ENCODE measurements around the gene CTSO. TPM values are rescaled to one million over a fixed set of nuclear protein-coding genes. Genes with fewer than 3 reads are reported as not detected.
A peak's percentile ranks its signal among the peaks of the same experiment; 100 is the strongest.
"Not testable (repeated sequence)": the region's sequence is repeated elsewhere in the genome, so short reads cannot be mapped to it uniquely, and the experiment has no call there.

Gene CTSO
- total and polyA plus RNA-seq, 10 donors: 8.0 to 48.7 (median 25.6) TPM

DNA sequence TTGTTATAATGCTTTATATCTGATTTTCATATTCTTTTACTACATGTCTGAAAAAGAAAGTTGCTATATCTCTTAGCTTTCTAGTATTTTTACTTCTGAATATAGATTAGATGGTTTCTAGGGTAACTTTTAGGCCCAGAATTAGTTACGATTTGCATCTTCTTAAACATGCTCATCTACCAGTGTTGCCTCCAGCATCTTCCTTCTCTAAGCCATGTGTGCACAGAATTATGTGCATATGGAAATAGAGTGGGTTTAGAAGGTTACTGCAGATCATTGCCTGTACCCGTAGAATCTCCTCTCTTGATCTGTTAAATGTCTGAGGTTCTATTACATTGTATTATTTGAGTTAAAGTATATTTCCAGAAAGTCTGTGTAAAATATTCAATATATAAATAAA lies 52.7 kb downstream of the CTSO start:
- peaks cover 0 to 23% (median 6%) of the 10 kb centered on the region in 8 donors for H3K9me3 ChIP-seq
- DNase-seq: no peak
- intact Hi-C loops (cut with DNase I; ENCODE audit: low total_unique reads): no loop called here
- no peaks in the 10 kb centered on the region for H3K36me3 ChIP-seq
- H3K4me3 ChIP-seq: no peak overlapping the region
- WGBS, 5 donors: 87 to 98% (median 89%) methylated on average over 2 of the region's 2 CpGs
- no peaks in the 10 kb centered on the region for H3K27me3 ChIP-seq (replicated peaks in 1 of 7)
- TF ChIP-seq POLR2AphosphoS5 (IDR thresholded peaks at IDR 0.05) (no peak), POLR2A (IDR thresholded peaks at IDR 0.05) (no peak)
- TF ChIP-seq, protein P1, sequence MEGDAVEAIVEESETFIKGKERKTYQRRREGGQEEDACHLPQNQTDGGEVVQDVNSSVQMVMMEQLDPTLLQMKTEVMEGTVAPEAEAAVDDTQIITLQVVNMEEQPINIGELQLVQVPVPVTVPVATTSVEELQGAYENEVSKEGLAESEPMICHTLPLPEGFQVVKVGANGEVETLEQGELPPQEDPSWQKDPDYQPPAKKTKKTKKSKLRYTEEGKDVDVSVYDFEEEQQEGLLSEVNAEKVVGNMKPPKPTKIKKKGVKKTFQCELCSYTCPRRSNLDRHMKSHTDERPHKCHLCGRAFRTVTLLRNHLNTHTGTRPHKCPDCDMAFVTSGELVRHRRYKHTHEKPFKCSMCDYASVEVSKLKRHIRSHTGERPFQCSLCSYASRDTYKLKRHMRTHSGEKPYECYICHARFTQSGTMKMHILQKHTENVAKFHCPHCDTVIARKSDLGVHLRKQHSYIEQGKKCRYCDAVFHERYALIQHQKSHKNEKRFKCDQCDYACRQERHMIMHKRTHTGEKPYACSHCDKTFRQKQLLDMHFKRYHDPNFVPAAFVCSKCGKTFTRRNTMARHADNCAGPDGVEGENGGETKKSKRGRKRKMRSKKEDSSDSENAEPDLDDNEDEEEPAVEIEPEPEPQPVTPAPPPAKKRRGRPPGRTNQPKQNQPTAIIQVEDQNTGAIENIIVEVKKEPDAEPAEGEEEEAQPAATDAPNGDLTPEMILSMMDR (IDR thresholded peaks at IDR 0.05 in 8 of 11, conservative IDR thresholded peaks at IDR 0.05 in 3 of 11): no peak
- peaks cover 0 to 17% (median 5%) of the 10 kb centered on the region in 6 donors for H3K4me1 ChIP-seq
- H3K27ac ChIP-seq: peak overlapping the region in 5 of 8 donors; percentile 12 to 67 (median 40)

DNA sequence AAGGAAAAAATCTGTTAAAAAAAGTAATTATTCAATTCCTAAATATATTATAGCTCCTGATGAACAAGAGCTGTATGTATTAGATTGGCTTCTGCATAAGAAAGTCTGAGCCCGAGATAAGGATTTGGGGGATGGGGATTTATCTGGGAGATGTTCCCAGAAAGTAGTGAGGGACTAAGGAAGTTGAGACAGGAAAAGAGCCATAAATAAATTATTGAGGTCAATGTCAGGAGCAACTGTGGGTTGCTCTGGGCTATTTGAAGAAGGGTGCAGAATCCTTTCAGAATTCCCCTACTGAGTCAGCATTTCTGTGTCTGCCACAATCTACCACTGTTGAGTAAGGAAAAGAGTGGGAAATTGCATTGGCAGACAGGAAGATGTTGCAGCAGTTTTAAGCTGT lies 53.3 kb downstream of the CTSO start:
- intact Hi-C loops (cut with DNase I; ENCODE audit: low total_unique reads): no loop called here

DNA sequence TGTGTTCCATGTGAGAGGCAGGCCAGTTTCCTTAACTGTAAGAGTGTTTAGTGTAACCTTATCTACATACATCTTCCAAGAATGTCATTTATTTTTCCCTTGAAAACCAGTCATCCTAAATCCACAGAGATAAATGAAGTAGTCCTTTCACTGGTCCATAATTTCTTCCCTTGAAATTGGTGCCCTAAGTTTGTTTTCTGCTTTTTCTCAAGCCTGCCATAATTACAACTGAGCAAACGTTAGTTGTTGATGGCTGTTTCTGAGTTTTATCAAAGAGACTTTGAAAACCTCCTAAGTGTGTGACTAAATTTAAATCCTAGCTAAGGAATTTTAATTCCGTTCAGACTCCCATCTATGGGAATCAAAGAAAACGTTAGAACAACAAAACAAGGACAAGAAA lies 53.8 kb downstream of the CTSO start:
- Histone ChIP-seq H3K36me3 (no peaks in the 10 kb centered on the region), H3K4me3 (no peak overlapping the region), H3K4me1 (peaks cover 0 to 17% (median 5%) of the 10 kb centered on the region in 6 donors), H3K27me3 (replicated peaks in 1 of 7) (no peaks in the 10 kb centered on the region), H3K27ac (peak overlapping the region in 5 of 8 donors; percentile 1 to 67 (median 40)), H3K9me3 (peaks cover 0 to 23% (median 6%) of the 10 kb centered on the region in 8 donors)
- TF ChIP-seq, protein P1 (IDR thresholded peaks at IDR 0.05 in 8 of 11, conservative IDR thresholded peaks at IDR 0.05 in 3 of 11): no peak
- no peak for TF ChIP-seq POLR2A (IDR thresholded peaks at IDR 0.05)
- TF ChIP-seq POLR2AphosphoS5 (IDR thresholded peaks at IDR 0.05): no peak
- intact Hi-C loops (cut with DNase I; ENCODE audit: low total_unique reads): no loop called here
- WGBS, 5 donors: 24 to 39% (median 30%) methylated on average over 3 of the region's 3 CpGs
- no peak for DNase-seq

More for the DNA sequence above, 53.3 kb downstream of the CTSO start:
- WGBS, 5 donors: 40 to 61% (median 59%) methylated on average over 1 of the region's 1 CpG
- no peak for DNase-seq
- Histone ChIP-seq H3K27me3 (replicated peaks in 1 of 7) (no peaks in the 10 kb centered on the region), H3K4me3 (no peak overlapping the region), H3K4me1 (peaks cover 0 to 17% (median 5%) of the 10 kb centered on the region in 6 donors), H3K36me3 (no peaks in the 10 kb centered on the region), H3K9me3 (peaks cover 0 to 23% (median 6%) of the 10 kb centered on the region in 8 donors), H3K27ac (peak overlapping the region in 7 of 8 donors; percentile 1 to 67 (median 40))
- TF ChIP-seq POLR2AphosphoS5 (IDR thresholded peaks at IDR 0.05) (no peak), POLR2A (IDR thresholded peaks at IDR 0.05) (no peak)
- TF ChIP-seq, protein P1 (IDR thresholded peaks at IDR 0.05 in 8 of 11, conservative IDR thresholded peaks at IDR 0.05 in 3 of 11): no peak

DNA sequence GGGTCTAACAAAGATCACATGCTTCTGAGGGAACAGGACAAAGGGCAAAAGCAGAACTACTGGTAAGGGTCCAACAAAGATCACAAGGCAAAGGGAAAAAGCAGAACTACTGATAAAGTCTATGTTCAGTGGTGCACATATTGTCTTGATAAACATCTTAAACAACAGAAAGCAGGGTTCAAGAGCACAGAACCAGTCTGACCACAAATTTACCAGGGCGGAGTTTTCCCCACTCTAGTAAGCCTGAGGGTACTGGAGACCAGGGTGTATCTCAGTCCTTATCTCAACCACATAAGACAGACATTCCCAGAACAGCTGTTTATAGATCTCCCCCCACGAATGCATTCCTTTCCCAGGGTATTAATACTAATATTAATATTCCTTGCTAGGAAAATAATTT lies 55.3 kb downstream of the CTSO start:
- H3K4me3 ChIP-seq; intact Hi-C loops (cut with DNase I; ENCODE audit: low total_unique reads); H3K27me3 ChIP-seq (replicated peaks in 1 of 7); H3K27ac ChIP-seq; H3K36me3 ChIP-seq; DNase-seq: not testable (repeated sequence)
- 75 to 88% (median 84%) methylated on average over 2 of the region's 2 CpGs for WGBS, 5 donors
- peaks cover 0 to 17% (median 5%) of the 10 kb centered on the region in 6 donors for H3K4me1 ChIP-seq
- peaks cover 0 to 23% (median 6%) of the 10 kb centered on the region in 8 donors for H3K9me3 ChIP-seq
